HUES64 (cell line): Measurements from ENCODE around the gene TMEM106A.
"Not testable (repeated sequence)": the region's sequence is repeated elsewhere in the genome, so short reads cannot be mapped to it uniquely, and the experiment has no call there.

Source experiments
- H3K27ac ChIP-seq: 2 replicates; pipeline ENCODE4 v1.7.0; 2013; ENCODE audit warnings: low read depth, low read length, inconsistent platforms
- H3K27me3 ChIP-seq: 2 replicates; pipeline ENCODE4 v1.6.1; 2013; ENCODE audit warnings: mild to moderate bottlenecking, low read length; ENCODE audit not compliant: insufficient read depth
- H3K36me3 ChIP-seq: 2 replicates; pipeline ENCODE4 v1.6.1; 2013; ENCODE audit warnings: mild to moderate bottlenecking, low read length; ENCODE audit not compliant: insufficient read depth
- H3K4me1 ChIP-seq: 2 replicates; pipeline ENCODE4 v1.6.1; 2013; ENCODE audit warnings: mild to moderate bottlenecking, low read length, moderate library complexity; ENCODE audit not compliant: insufficient read depth
- H3K4me3 ChIP-seq: 2 replicates; pipeline ENCODE4 v1.5.1; 2013; ENCODE audit warnings: mild to moderate bottlenecking, low read length, moderate library complexity
- H3K9ac ChIP-seq: 2 replicates; pipeline ENCODE4 v1.6.1; 2013; ENCODE audit warnings: mild to moderate bottlenecking, low read depth, low read length
- H3K9me3 ChIP-seq: 2 replicates; pipeline ENCODE4 v1.6.1; 2013; ENCODE audit warnings: low read depth, low read length; ENCODE audit not compliant: insufficient read depth
- WGBS: fragments of 150-250, 120-280 bp; methylation state at CpG from one replicate; pipeline ENCODE4 v1.1.7; 2013; ENCODE audit warnings: missing lambda C conversion rate; 5-methylcytosine and 5-hydroxymethylcytosine counted together

Gene TMEM106A

GRCh38 chr17:43186656-43187055 lies 25.0 kb upstream of the TMEM106A start:
- not testable (repeated sequence) for H3K4me1 ChIP-seq, H3K9ac ChIP-seq, H3K27me3 ChIP-seq, H3K9me3 ChIP-seq, H3K4me3 ChIP-seq, H3K27ac ChIP-seq
- 91% methylated on average over 5 of the region's 5 CpGs for WGBS
- peaks cover 44% of the 10 kb centered on the region for H3K36me3 ChIP-seq

- H3K27me3 ChIP-seq = no peaks in the 10 kb centered on the region
- H3K27ac ChIP-seq = no peak overlapping the region
- no peak overlapping the region for H3K9ac ChIP-seq
- H3K36me3 ChIP-seq = peaks cover 82% of the 10 kb centered on the region
- no peaks in the 10 kb centered on the region for H3K9me3 ChIP-seq
- H3K4me1 ChIP-seq = no peaks in the 10 kb centered on the region
- WGBS = 96% methylated on average over 5 of the region's 5 CpGs
- H3K4me3 ChIP-seq = no peak overlapping the region
These were observed 18.4 kb upstream of the TMEM106A start for GRCh38 chr17:43193251-43193650.

- Histone ChIP-seq H3K4me3 (no peak overlapping the region), H3K4me1 (no peaks in the 10 kb centered on the region), H3K9me3 (no peaks in the 10 kb centered on the region), H3K27me3 (no peaks in the 10 kb centered on the region), H3K36me3 (peaks cover 76% of the 10 kb centered on the region), H3K9ac (no peak overlapping the region), H3K27ac (no peak overlapping the region)
- WGBS = 93% methylated on average over 2 of the region's 2 CpGs
These were observed 12.0 kb upstream of the TMEM106A start for GRCh38 chr17:43199633-43200032.

- peaks cover 71% of the 10 kb centered on the region for H3K36me3 ChIP-seq
These were observed 11.5 kb upstream of the TMEM106A start for GRCh38 chr17:43200127-43200526.

GRCh38 chr17:43203013-43203412 lies 8.7 kb upstream of the TMEM106A start:
- not testable (repeated sequence) for H3K9ac ChIP-seq, H3K27me3 ChIP-seq, H3K4me3 ChIP-seq, H3K9me3 ChIP-seq, H3K27ac ChIP-seq, H3K4me1 ChIP-seq
- H3K36me3 ChIP-seq = peaks cover 59% of the 10 kb centered on the region
- 97% methylated on average over 3 of the region's 3 CpGs for WGBS

More at GRCh38 chr17:43200127-43200526, 11.5 kb upstream of the TMEM106A start:
- no peak overlapping the region for H3K27ac ChIP-seq
- H3K27me3 ChIP-seq = no peaks in the 10 kb centered on the region
- no peak overlapping the region for H3K4me3 ChIP-seq
- no peaks in the 10 kb centered on the region for H3K9me3 ChIP-seq
- 88% methylated on average over 4 of the region's 4 CpGs for WGBS
- H3K4me1 ChIP-seq = no peaks in the 10 kb centered on the region
- H3K9ac ChIP-seq = no peak overlapping the region

GRCh38 chr17:43210576-43210975 lies 1.1 kb upstream of the TMEM106A start:
- H3K9ac ChIP-seq = no peak overlapping the region
- H3K4me3 ChIP-seq = peak overlapping the region; percentile 68
- peaks cover 16% of the 10 kb centered on the region for H3K36me3 ChIP-seq
- no peaks in the 10 kb centered on the region for H3K27me3 ChIP-seq
- whole genome bisulfite sequencing = 91% methylated on average over 2 of the region's 3 CpGs
- no peaks in the 10 kb centered on the region for H3K9me3 ChIP-seq
- no peak overlapping the region for H3K27ac ChIP-seq
- peaks cover 13% of the 10 kb centered on the region; the same call in 1 of the 2 replicates for H3K4me1 ChIP-seq

GRCh38 chr17:43211123-43211479 lies 574 bp upstream of the TMEM106A start:
- H3K27ac ChIP-seq = no peak overlapping the region
- 86% methylated on average over 2 of the region's 2 CpGs for WGBS

GRCh38 chr17:43212641-43213490 lies 1.2 kb downstream of the TMEM106A start:
- peaks cover 13% of the 10 kb centered on the region; the same call in 1 of the 2 replicates for H3K4me1 ChIP-seq
- H3K9me3 ChIP-seq = no peaks in the 10 kb centered on the region
- 88% methylated on average over 7 of the region's 7 CpGs for WGBS
- no peak overlapping the region for H3K27ac ChIP-seq
- peaks cover 11% of the 10 kb centered on the region for H3K36me3 ChIP-seq
- H3K9ac ChIP-seq = peak overlapping the region; percentile 64; the same call in 1 of the 2 replicates
- peak overlapping the region; percentile 68 for H3K4me3 ChIP-seq
- no peaks in the 10 kb centered on the region for H3K27me3 ChIP-seq

More at GRCh38 chr17:43211123-43211479, 574 bp upstream of the TMEM106A start:
- peak overlapping the region; percentile 68 for H3K4me3 ChIP-seq
- no peaks in the 10 kb centered on the region for H3K27me3 ChIP-seq
- H3K4me1 ChIP-seq = peaks cover 13% of the 10 kb centered on the region; the same call in 1 of the 2 replicates
- H3K9ac ChIP-seq = peak overlapping the region; percentile 68
- H3K36me3 ChIP-seq = peaks cover 16% of the 10 kb centered on the region
- H3K9me3 ChIP-seq = no peaks in the 10 kb centered on the region

- no peaks in the 10 kb centered on the region for H3K27me3 ChIP-seq
- H3K27ac ChIP-seq = no peak overlapping the region
- 97% methylated on average over 2 of the region's 2 CpGs for WGBS
- no peak overlapping the region for H3K9ac ChIP-seq
- H3K4me3 ChIP-seq = no peak overlapping the region
- H3K9me3 ChIP-seq = no peaks in the 10 kb centered on the region
- H3K4me1 ChIP-seq = peaks cover 13% of the 10 kb centered on the region; the same call in 1 of the 2 replicates
- H3K36me3 ChIP-seq = peaks cover 5% of the 10 kb centered on the region
These were observed 1.9 kb downstream of the TMEM106A start for GRCh38 chr17:43213545-43213944.

GRCh38 chr17:43215341-43215740 lies 3.7 kb downstream of the TMEM106A start:
- WGBS = 92% methylated on average over 3 of the region's 3 CpGs
- Histone ChIP-seq H3K36me3 (peaks cover 2% of the 10 kb centered on the region; the same call in 1 of the 2 replicates), H3K27ac (no peak overlapping the region), H3K27me3 (no peaks in the 10 kb centered on the region), H3K4me1 (peaks cover 13% of the 10 kb centered on the region; the same call in 1 of the 2 replicates), H3K9ac (no peak overlapping the region), H3K9me3 (no peaks in the 10 kb centered on the region), H3K4me3 (no peak overlapping the region)

- no peak overlapping the region for H3K9ac ChIP-seq
- no peaks in the 10 kb centered on the region for H3K27me3 ChIP-seq
- 98% methylated on average over 4 of the region's 4 CpGs for WGBS
- H3K27ac ChIP-seq = no peak overlapping the region
- H3K4me1 ChIP-seq = peaks cover 6% of the 10 kb centered on the region; the same call in 1 of the 2 replicates
- no peaks in the 10 kb centered on the region for H3K9me3 ChIP-seq
- peaks cover 2% of the 10 kb centered on the region; the same call in 1 of the 2 replicates for H3K36me3 ChIP-seq
- H3K4me3 ChIP-seq = no peak overlapping the region
These were observed 4.7 kb downstream of the TMEM106A start for GRCh38 chr17:43216369-43216761.
